H9 (cell line): ENCODE data around the gene POLG2. TPM values are rescaled to one million over a fixed set of nuclear protein-coding genes. Genes with fewer than 3 reads are reported as not detected.

Source experiments
- DNase-seq: peaks from one replicate; pipeline ENCODE4 v3.0.0-alpha.2; 2017
- H2AFZ ChIP-seq: one replicate; pipeline ENCODE4 v1.6.1; 2013; ENCODE audit warnings: mild to moderate bottlenecking, low read length, control low read depth, moderate library complexity
- H2AK5ac ChIP-seq: 2 replicates; pipeline ENCODE4 v1.6.1; 2013; ENCODE audit warnings: low read length, control low read depth, mixed read lengths; ENCODE audit not compliant: insufficient read length
- H2BK120ac ChIP-seq: one replicate; pipeline ENCODE4 v1.6.1; 2013; ENCODE audit warnings: low read depth, mild to moderate bottlenecking, low read length, control low read depth, inconsistent platforms; ENCODE audit not compliant: poor library complexity, severe bottlenecking
- H2BK12ac ChIP-seq: 2 replicates; pipeline ENCODE4 v1.6.1; 2013; ENCODE audit warnings: low read length, control low read depth, mixed read lengths, low read depth; ENCODE audit not compliant: insufficient read length
- H2BK15ac ChIP-seq: 2 replicates; pipeline ENCODE4 v1.6.1; 2013; ENCODE audit warnings: low read depth, low read length, control low read depth
- H2BK20ac ChIP-seq: one replicate; pipeline ENCODE4 v1.6.1; 2013; ENCODE audit warnings: low read depth, mild to moderate bottlenecking, low read length, control low read depth, inconsistent platforms; ENCODE audit not compliant: poor library complexity, severe bottlenecking
- H2BK5ac ChIP-seq: 2 replicates; pipeline ENCODE4 v1.6.1; 2013; ENCODE audit warnings: low read length, control low read depth, mixed read lengths; ENCODE audit not compliant: insufficient read length
- H3K14ac ChIP-seq: 2 replicates; pipeline ENCODE4 v1.6.1; 2013; ENCODE audit warnings: low read length, control low read depth; ENCODE audit not compliant: insufficient read depth
- H3K18ac ChIP-seq: 2 replicates; pipeline ENCODE4 v1.6.1; 2013; ENCODE audit warnings: low read depth, mild to moderate bottlenecking, mixed read lengths, low read length, control low read depth; ENCODE audit not compliant: insufficient read length
- H3K23ac ChIP-seq: 2 replicates; pipeline ENCODE4 v1.6.1; 2013; ENCODE audit warnings: low read length, control low read depth, mixed read lengths, low read depth; ENCODE audit not compliant: insufficient read length
- H3K23me2 ChIP-seq: 2 replicates; pipeline ENCODE4 v1.6.1; 2013; ENCODE audit warnings: low read depth, mild to moderate bottlenecking, mixed read lengths, low read length, control low read depth; ENCODE audit not compliant: insufficient read length, poor library complexity, severe bottlenecking
- H3K27ac ChIP-seq: 2 replicates; pipeline ENCODE4 v1.5.1; 2013; ENCODE audit warnings: low read length, control low read depth, mixed read lengths, low read depth; ENCODE audit not compliant: insufficient read length
- H3K27me3 ChIP-seq: 2 replicates; pipeline ENCODE4 v1.6.1; 2013; ENCODE audit warnings: low read length, control low read depth, inconsistent platforms; ENCODE audit not compliant: insufficient read depth
- H3K4ac ChIP-seq: 2 replicates; pipeline ENCODE4 v1.6.1; 2013; ENCODE audit warnings: low read depth, mild to moderate bottlenecking, control low read depth, inconsistent platforms, low read length, moderate library complexity
- H3K4me1 ChIP-seq: 2 replicates; pipeline ENCODE4 v1.6.1; 2013; ENCODE audit warnings: low read length, control low read depth, inconsistent platforms; ENCODE audit not compliant: insufficient read depth
- H3K4me2 ChIP-seq: 2 replicates; pipeline ENCODE4 v1.6.1; 2013; ENCODE audit warnings: low read length, control low read depth, mixed read lengths; ENCODE audit not compliant: insufficient read length, insufficient read depth
- H3K56ac ChIP-seq: 2 replicates; pipeline ENCODE4 v1.6.1; 2013; ENCODE audit warnings: low read depth, mild to moderate bottlenecking, mixed read lengths, low read length, control low read depth; ENCODE audit not compliant: insufficient read length
- H3K79me1 ChIP-seq: 2 replicates; pipeline ENCODE4 v1.6.1; 2013; ENCODE audit warnings: low read depth, mild to moderate bottlenecking, moderate library complexity, low read length, control low read depth, inconsistent platforms; ENCODE audit not compliant: insufficient read depth, poor library complexity, severe bottlenecking
- H3K79me2 ChIP-seq: 2 replicates; pipeline ENCODE4 v1.6.1; 2013; ENCODE audit warnings: low read length, control low read depth, inconsistent platforms; ENCODE audit not compliant: insufficient read depth
- H3K9ac ChIP-seq: 2 replicates; pipeline ENCODE4 v1.6.1; 2013; ENCODE audit warnings: low read length, control low read depth, mixed read lengths; ENCODE audit not compliant: insufficient read length; ENCODE audit errors: extremely low read depth
- H3K9me3 ChIP-seq: one replicate; pipeline ENCODE4 v1.6.1; 2013; ENCODE audit warnings: low read depth, low read length, inconsistent platforms; ENCODE audit not compliant: control insufficient read depth
- H3T11ph ChIP-seq: one replicate; pipeline ENCODE4 v1.6.1; 2013; ENCODE audit warnings: mild to moderate bottlenecking, low read length, control low read depth, inconsistent platforms
- H4K20me1 ChIP-seq: one replicate; pipeline ENCODE4 v1.6.1; 2013; ENCODE audit not compliant: control insufficient read depth, insufficient read length, insufficient read depth
- H4K5ac ChIP-seq: 2 replicates; pipeline ENCODE4 v1.6.1; 2013; ENCODE audit warnings: low read depth, mild to moderate bottlenecking, mixed read lengths, low read length, control low read depth; ENCODE audit not compliant: insufficient read length
- H4K8ac ChIP-seq: replicated peaks from 2 replicates; pipeline ENCODE4 v1.6.1; 2013; ENCODE audit warnings: low read length, control low read depth, mixed read lengths, low read depth; ENCODE audit not compliant: insufficient read length
- H4K91ac ChIP-seq: 2 replicates; pipeline ENCODE4 v1.6.1; 2013; ENCODE audit warnings: low read depth, mild to moderate bottlenecking, moderate library complexity, mixed read lengths, low read length, control low read depth; ENCODE audit not compliant: insufficient read length
- H3K27ac Mint-ChIP-seq, 3 experiments: 2 replicates in 2 of 3; 3 replicates in 1 of 3; pipeline ENCODE4 v1.8.0; 2020 to 2021; ENCODE audit warnings: mixed read lengths in 3 of 3, mild to moderate bottlenecking in 1 of 3, moderate library complexity in 1 of 3
- H3K27me3 Mint-ChIP-seq: 2 replicates; pipeline ENCODE4 v1.8.0; 2021; ENCODE audit warnings: low read depth, mild to moderate bottlenecking, moderate library complexity, mixed read lengths
- H3K36me3 Mint-ChIP-seq, 3 experiments: 2 replicates in 2 of 3; 3 replicates in 1 of 3; pipeline ENCODE4 v1.8.0; 2020 to 2021; ENCODE audit warnings: low read depth in 3 of 3, mixed read lengths in 3 of 3; ENCODE audit not compliant: insufficient read depth in 1 of 3
- H3K4me1 Mint-ChIP-seq, 2 experiments: 2 replicates each; pipeline ENCODE4 v1.8.0; 2020; ENCODE audit warnings: mixed read lengths in 2 of 2
- H3K4me3 Mint-ChIP-seq, 2 experiments: 2 replicates in 1 of 2; 3 replicates in 1 of 2; pipeline ENCODE4 v1.8.0; 2020 to 2021; ENCODE audit warnings: mild to moderate bottlenecking in 2 of 2, mixed read lengths in 2 of 2, moderate library complexity in 1 of 2
- H3K9me3 Mint-ChIP-seq, 2 experiments: 2 replicates in 1 of 2; 3 replicates in 1 of 2; pipeline ENCODE4 v1.8.0; 2020; ENCODE audit warnings: mild to moderate bottlenecking in 2 of 2, mixed read lengths in 2 of 2, moderate library complexity in 1 of 2
- CTCF ChIP-seq: fragments of 200-600 bp; sonication (generic); conservative IDR thresholded peaks from 3 replicates; pipeline ENCODE4 v1.8.0; 2021; ENCODE audit warnings: antibody characterized with exemption, mild to moderate bottlenecking
- WGBS: extraction: QIAGEN DNeasy Blood & Tissue Kit; methylation state at CpG from one replicate; pipeline ENCODE4 v1.1.7; 2013; ENCODE audit warnings: missing lambda C conversion rate, low lambda C conversion rate, mixed read lengths; ENCODE audit not compliant: insufficient read length; ENCODE audit errors: extremely low coverage; 5-methylcytosine and 5-hydroxymethylcytosine counted together
- total RNA-seq: library from RNA; stranded (reverse); gene quantifications from 2 replicates; pipeline ENCODE4 v1.2.1, GENCODE V29; 2021

The POLG2 gene
- total RNA-seq, 1 experiment from 2014 or later, result 35.5 TPM

- H3K9ac ChIP-seq, result no peak overlapping the region
- no peaks in the 10 kb centered on the region for H3K27me3 ChIP-seq
- no peak overlapping the region for H3K27ac ChIP-seq
- no peaks in the 10 kb centered on the region for H3K79me1 ChIP-seq
- H3K4me2 ChIP-seq, result no peak overlapping the region
- no peak overlapping the region for H3K56ac ChIP-seq
- H2BK15ac ChIP-seq, result no peak overlapping the region
- no peaks in the 10 kb centered on the region for H3K9me3 ChIP-seq
- no peak overlapping the region for H2AK5ac ChIP-seq
- no peak overlapping the region for H4K5ac ChIP-seq
- no CpG with 5 or more reads among the region's 1 CpG for WGBS
- H3K23me2 ChIP-seq, result no peaks in the 10 kb centered on the region
- peak overlapping the region in 1 of 3 experiments; percentile 48; a peak in 1 of 7 replicates for H3K27ac Mint-ChIP-seq
- no peak overlapping the region for H2BK12ac ChIP-seq
- H2AFZ ChIP-seq, result no peak overlapping the region
- no peaks in the 10 kb centered on the region for H3K27me3 Mint-ChIP-seq
- no peak overlapping the region for H4K8ac ChIP-seq
- H4K20me1 ChIP-seq, result no peaks in the 10 kb centered on the region
- H3K79me2 ChIP-seq, result no peaks in the 10 kb centered on the region
- no peak overlapping the region for H2BK5ac ChIP-seq
- no peaks in the 10 kb centered on the region for H3K4me1 ChIP-seq
- no peaks in the 10 kb centered on the region for H3K36me3 Mint-ChIP-seq
- no peaks in the 10 kb centered on the region for H3K4me1 Mint-ChIP-seq
- no peak overlapping the region for H3K4me3 Mint-ChIP-seq
- H3K23ac ChIP-seq, result no peak overlapping the region
- H3K18ac ChIP-seq, result no peak overlapping the region
- no peak for DNase-seq
- H2BK20ac ChIP-seq, result no peak overlapping the region
- H2BK120ac ChIP-seq, result no peak overlapping the region
- H3T11ph ChIP-seq, result no peak overlapping the region
- TF ChIP-seq CTCF, result no peak
- no peaks in the 10 kb centered on the region for H3K9me3 Mint-ChIP-seq
- no peak overlapping the region for H3K14ac ChIP-seq
- no peak overlapping the region for H4K91ac ChIP-seq
- H3K4ac ChIP-seq, result no peak overlapping the region
Measured at GRCh38 chr17:64447526-64447925, 49.3 kb downstream of the POLG2 start.
